Uterus (tissue), 4 donors: ENCODE data around the gene SETD1A. TPM values are rescaled to one million over a fixed set of nuclear protein-coding genes. Genes with fewer than 3 reads are reported as not detected.

Experiments used
- DNase-seq, 2 donors: peaks; one replicate each; pipeline ENCODE4 v3.0.0-alpha.2; 2019 to 2020
- H3K27ac ChIP-seq, 2 donors: fragments of 200-600 bp; sonication (generic); 1 replicate in 1 of 2; 2 replicates in 1 of 2; pipeline ENCODE4 v1.5.1; 2016 to 2018
- H3K27me3 ChIP-seq, 2 donors: fragments of 200-600 bp; sonication (generic); one replicate each; pipeline ENCODE4 v1.5.1; 2018 to 2019; ENCODE audit warnings: control low read depth in 1 of 2
- H3K36me3 ChIP-seq, 2 donors: fragments of 200-600 bp; sonication (generic); one replicate each; pipeline ENCODE4 v1.5.1; 2019; ENCODE audit warnings: control low read depth in 1 of 2
- H3K4me1 ChIP-seq, 2 donors: fragments of 200-600 bp; sonication (generic); one replicate each; pipeline ENCODE4 v1.5.1; 2018 to 2019; ENCODE audit warnings: control low read depth in 1 of 2
- H3K4me3 ChIP-seq, 2 donors: fragments of 200-600 bp; sonication (generic); 1 replicate in 1 of 2; 2 replicates in 1 of 2; pipeline ENCODE4 v1.5.1; 2018 to 2019; ENCODE audit warnings: mild to moderate bottlenecking in 1 of 2
- H3K9me3 ChIP-seq, 2 donors: fragments of 200-600 bp; sonication (generic); one replicate each; pipeline ENCODE4 v1.5.1; 2019; ENCODE audit warnings: control low read depth in 1 of 2
- POLR2A ChIP-seq, 2 donors: fragments of 450-650 bp; IDR thresholded peaks; one replicate each; pipeline ENCODE4 v1.6.1; 2016; ENCODE audit warnings: antibody characterized with exemption in 2 of 2, mild to moderate bottlenecking in 1 of 2, moderate library complexity in 1 of 2
- intact Hi-C: fragments of 100-400 bp; cut with DNase I; formaldehyde crosslinking; loops from one replicate; pipeline ENCODE4 v1.15.1; 2023; ENCODE audit warnings: low total_unique reads
- total RNA-seq, 4 donors: library from RNA; depleted of rRNA in 3 of 4; stranded (reverse); fragments of >200 nt in 3 of 4; gene quantifications; one replicate each; pipeline versions ENCODE4 v1.1.0 to v1.2.4, GENCODE V29; 2014 to 2023
- TF ChIP-seq, protein P1 (sequence below), 4 experiments: fragments of 200-600 bp in 2 of 4; fragments of 450-650 bp in 2 of 4; sonication (generic) in 2 of 4; IDR thresholded peaks; one replicate each; pipeline ENCODE4 v1.5.1; 2016 to 2019; ENCODE audit warnings: antibody characterized with exemption in 4 of 4, mild to moderate bottlenecking in 2 of 4, moderate library complexity in 1 of 4
- donor health status: DM: yes; HTN: yes; CAD: no.

Gene SETD1A
- total RNA-seq, 4 donors from 2014 or later: 2.1 to 31.7 (median 3.5) TPM

DNA sequence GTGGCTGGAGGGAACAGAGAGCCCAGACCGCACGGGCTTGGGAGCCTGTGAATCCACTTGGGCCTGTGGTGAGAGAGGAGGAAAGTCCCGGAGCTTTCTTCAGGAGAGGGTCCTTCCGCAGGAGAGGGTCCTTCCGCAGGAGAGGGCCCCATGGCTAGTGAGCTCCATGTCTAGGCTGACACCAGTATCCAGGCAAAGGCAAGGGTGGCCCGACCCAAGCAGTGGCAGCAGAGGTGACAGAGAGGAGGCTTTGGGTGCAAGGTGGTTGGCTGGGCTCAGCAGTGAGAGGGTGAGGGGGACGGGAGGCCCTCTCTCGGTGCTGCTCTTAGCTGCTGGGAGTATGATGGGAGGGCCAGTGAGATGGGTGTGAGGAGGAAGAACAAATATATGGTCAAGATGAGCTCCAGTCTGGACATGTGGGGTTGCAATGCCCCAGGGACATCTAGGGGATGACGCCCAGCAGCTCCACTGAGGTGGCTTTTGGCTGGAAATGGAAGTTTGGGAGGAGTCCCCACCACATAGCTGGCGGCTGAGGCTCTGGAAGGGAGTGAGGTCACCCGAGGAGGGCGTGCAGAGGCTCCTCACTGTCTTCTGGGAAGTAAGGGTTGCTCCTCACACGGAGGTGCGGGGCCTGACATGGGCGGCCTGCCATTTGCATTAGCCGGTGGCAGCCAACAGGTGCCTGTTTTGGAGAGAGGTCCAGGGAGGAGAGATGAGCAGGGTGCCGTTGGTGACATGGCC is 25.2 kb downstream of the SETD1A start:
- H3K27me3 ChIP-seq: no peaks in the 10 kb centered on the region
- intact Hi-C loops: loop anchor here (10.0 kb wide), 1 partner anchor 462 kb away; the partner anchor contains the start of gene ZNF843
- H3K36me3 ChIP-seq: no peaks in the 10 kb centered on the region
- H3K4me1 ChIP-seq: peaks cover 0 to 7% of the 10 kb centered on the region in 2 donors
- TF ChIP-seq, protein P1, sequence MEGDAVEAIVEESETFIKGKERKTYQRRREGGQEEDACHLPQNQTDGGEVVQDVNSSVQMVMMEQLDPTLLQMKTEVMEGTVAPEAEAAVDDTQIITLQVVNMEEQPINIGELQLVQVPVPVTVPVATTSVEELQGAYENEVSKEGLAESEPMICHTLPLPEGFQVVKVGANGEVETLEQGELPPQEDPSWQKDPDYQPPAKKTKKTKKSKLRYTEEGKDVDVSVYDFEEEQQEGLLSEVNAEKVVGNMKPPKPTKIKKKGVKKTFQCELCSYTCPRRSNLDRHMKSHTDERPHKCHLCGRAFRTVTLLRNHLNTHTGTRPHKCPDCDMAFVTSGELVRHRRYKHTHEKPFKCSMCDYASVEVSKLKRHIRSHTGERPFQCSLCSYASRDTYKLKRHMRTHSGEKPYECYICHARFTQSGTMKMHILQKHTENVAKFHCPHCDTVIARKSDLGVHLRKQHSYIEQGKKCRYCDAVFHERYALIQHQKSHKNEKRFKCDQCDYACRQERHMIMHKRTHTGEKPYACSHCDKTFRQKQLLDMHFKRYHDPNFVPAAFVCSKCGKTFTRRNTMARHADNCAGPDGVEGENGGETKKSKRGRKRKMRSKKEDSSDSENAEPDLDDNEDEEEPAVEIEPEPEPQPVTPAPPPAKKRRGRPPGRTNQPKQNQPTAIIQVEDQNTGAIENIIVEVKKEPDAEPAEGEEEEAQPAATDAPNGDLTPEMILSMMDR (IDR thresholded peaks at IDR 0.05): no peak
- no peak for TF ChIP-seq POLR2A (IDR thresholded peaks at IDR 0.05)
- H3K9me3 ChIP-seq: no peaks in the 10 kb centered on the region
- H3K27ac ChIP-seq: no peak overlapping the region
- H3K4me3 ChIP-seq: no peak overlapping the region
- no peak for DNase-seq

DNA sequence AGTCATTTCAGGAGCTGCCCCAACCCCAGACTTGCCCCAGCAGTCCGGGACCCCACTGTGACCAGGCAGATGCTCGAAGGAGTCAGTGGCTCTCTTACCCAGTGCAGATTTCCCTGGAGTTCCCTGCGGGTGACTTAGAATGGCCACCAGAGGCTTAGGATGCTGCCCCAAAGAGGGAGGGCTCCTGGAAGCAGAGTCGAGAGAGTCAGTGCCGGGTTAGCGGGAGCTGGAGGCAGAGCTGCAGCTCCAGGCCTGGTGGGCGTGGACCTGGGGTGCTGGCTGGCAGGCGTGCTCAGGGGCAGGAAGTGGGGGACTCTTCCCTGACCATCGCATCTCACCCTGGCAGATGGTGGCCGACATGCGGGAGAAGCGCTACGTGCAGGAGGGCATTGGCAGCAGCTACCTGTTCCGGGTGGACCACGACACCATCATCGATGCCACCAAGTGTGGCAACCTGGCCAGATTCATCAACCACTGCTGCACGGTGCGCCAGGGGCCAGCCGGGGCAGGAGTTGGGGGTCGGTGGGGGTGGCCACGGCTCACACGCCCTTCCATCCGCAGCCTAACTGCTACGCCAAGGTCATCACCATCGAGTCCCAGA is 25.8 kb downstream of the SETD1A start:
- Histone ChIP-seq H3K27ac (no peak overlapping the region), H3K4me3 (no peak overlapping the region), H3K36me3 (no peaks in the 10 kb centered on the region), H3K9me3 (no peaks in the 10 kb centered on the region), H3K4me1 (peaks cover 0 to 7% of the 10 kb centered on the region in 2 donors), H3K27me3 (no peaks in the 10 kb centered on the region)
- intact Hi-C loops: loop anchor here (10.0 kb wide), 1 partner anchor 461 kb away; the partner anchor contains the start of gene ZNF843
- TF ChIP-seq POLR2A (IDR thresholded peaks at IDR 0.05): no peak
- TF ChIP-seq, protein P1 (IDR thresholded peaks at IDR 0.05): no peak
- DNase-seq: no peak

- no peak overlapping the region for H3K27ac ChIP-seq
These were observed 26.5 kb downstream of the SETD1A start for GRCh38 chr16:30983898-30984610.

DNA sequence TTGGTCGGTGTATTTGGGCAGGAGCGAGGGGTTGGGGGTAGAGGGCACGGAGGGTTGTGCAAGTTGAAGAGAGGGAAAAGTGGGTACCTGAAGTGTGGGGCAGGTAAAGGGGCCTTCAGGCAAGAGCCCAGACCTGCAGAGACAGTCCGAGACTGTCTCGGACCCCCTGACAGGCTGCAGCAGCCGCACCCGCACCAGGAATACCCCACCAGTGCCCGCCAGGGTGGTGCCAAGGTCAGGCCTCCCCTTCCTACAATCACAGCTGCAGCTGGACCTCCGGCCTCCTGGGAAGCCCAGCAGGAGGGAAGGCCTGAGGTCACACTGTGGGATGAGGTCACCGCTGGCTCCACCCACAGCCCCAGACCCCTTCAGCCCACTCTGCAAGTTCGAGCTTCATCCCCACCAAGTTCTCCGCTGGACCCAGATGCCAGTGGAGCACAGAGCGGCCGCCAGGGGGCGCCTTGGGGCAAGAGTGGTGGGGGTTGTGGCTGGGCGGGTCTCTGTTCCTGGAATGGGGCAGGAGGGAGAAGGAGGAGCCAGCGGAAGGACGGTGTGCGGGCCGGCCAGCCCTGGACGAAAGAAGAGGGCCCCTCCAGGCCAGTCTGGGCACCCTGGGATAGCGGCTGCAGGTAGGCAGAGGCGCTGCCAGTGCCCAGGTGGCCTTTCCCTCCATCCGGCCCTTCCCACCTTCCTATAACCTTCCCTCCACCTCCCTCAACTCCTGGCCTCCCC is 27.3 kb downstream of the SETD1A start, which contains the start of gene HSD3B7:
Gene HSD3B7 (plus strand): TSS at position 539 of the 732 bp plus-strand sequence. CDS start 452 bp downstream, outside the sequence.
- H3K4me3 ChIP-seq: peak within 1 kb of the TSS; percentile 33 to 46
- no peaks in the 10 kb centered on the region for H3K27me3 ChIP-seq
- peaks cover 0 to 7% of the 10 kb centered on the region in 2 donors for H3K4me1 ChIP-seq
- H3K36me3 ChIP-seq: no peaks in the 10 kb centered on the region
- TF ChIP-seq POLR2A (IDR thresholded peaks at IDR 0.05): peak in 1 of 2 donors; percentile 28
- TF ChIP-seq, protein P1 (IDR thresholded peaks at IDR 0.05): peak; percentile 95 to 98 (median 96)
- H3K27ac ChIP-seq: peak within 1 kb of the TSS; percentile 67 to 71
- intact Hi-C loops: loop anchor here (10.0 kb wide), 1 partner anchor 460 kb away; the partner anchor contains the start of gene ZNF843
- no peaks in the 10 kb centered on the region for H3K9me3 ChIP-seq
- peak; percentile 90 to 92 for DNase-seq

More at GRCh38 chr16:30983898-30984610, 26.5 kb downstream of the SETD1A start:
- intact Hi-C loops: loop anchor here (10.0 kb wide), 1 partner anchor 461 kb away; the partner anchor contains the start of gene ZNF843
- Histone ChIP-seq H3K4me3 (no peak overlapping the region), H3K9me3 (no peaks in the 10 kb centered on the region), H3K36me3 (no peaks in the 10 kb centered on the region), H3K4me1 (peaks cover 0 to 7% of the 10 kb centered on the region in 2 donors), H3K27me3 (no peaks in the 10 kb centered on the region)
- DNase-seq: no peak
- TF ChIP-seq POLR2A (IDR thresholded peaks at IDR 0.05): no peak
- TF ChIP-seq, protein P1 (IDR thresholded peaks at IDR 0.05): no peak
